ENCODE data around the gene TAOK2. TPM values are rescaled to one million over a fixed set of nuclear protein-coding genes. Genes with fewer than 3 reads are reported as not detected.

The TAOK2 gene
- total and polyA plus RNA-seq, 2 of the 13 experiments (the other 11 are each of a cell fraction or from before 2014, with no cell fraction given) = 17.4 to 43.2 TPM

- peak; percentile 66; the same call in 1 of the 2 replicates for TF ChIP-seq SNAI1 (CRISPR knock-in tag; IDR thresholded peaks at IDR 0.05; ENCODE audit: borderline replicate concordance)
- TF ChIP-seq CERS6 (CRISPR knock-in tag; IDR thresholded peaks at IDR 0.05) = peak; percentile 26; the same call in 1 of the 2 replicates
- TF ChIP-seq MXD4 (CRISPR knock-in tag; IDR thresholded peaks at IDR 0.05) = peak; percentile 61
- peak; percentile 61 for TF ChIP-seq IKZF4 (CRISPR knock-in tag; IDR thresholded peaks at IDR 0.05; ENCODE audit: borderline replicate concordance, low read depth, not compliant biosample characterization)
- TF ChIP-seq ASH2L (IDR thresholded peaks at IDR 0.05; ENCODE audit: insufficient read length, low read depth, low read length) = peak; percentile 66
- no peak for TF ChIP-seq ZNF629 (CRISPR knock-in tag; conservative IDR thresholded peaks at IDR 0.05)
- TF ChIP-seq ZBTB39 (CRISPR knock-in tag; IDR thresholded peaks at IDR 0.05) = no peak
- no peak for TF ChIP-seq POLR2AphosphoS2 (IDR thresholded peaks at IDR 0.05; ENCODE audit: low read depth, low read length)
- peak; percentile 93 for TF ChIP-seq TBX2 (CRISPR knock-in tag; IDR thresholded peaks at IDR 0.05; ENCODE audit: borderline replicate concordance)
- peak; percentile 46; the same call in 1 of the 2 replicates for TF ChIP-seq JUNB (CRISPR knock-in tag; IDR thresholded peaks at IDR 0.05; ENCODE audit: borderline replicate concordance)
- TF ChIP-seq ZMAT5 (CRISPR knock-in tag; IDR thresholded peaks at IDR 0.05; ENCODE audit: borderline replicate concordance, low read depth) = no peak
- 0 out of 2 replicates have a peak, but pooled peaks have one; percentile 33 for TF ChIP-seq ZSCAN29 (CRISPR knock-in tag; conservative IDR thresholded peaks at IDR 0.05)
- TF ChIP-seq TAF15 (IDR thresholded peaks at IDR 0.05; ENCODE audit: low read depth, low read length, poor library complexity, severe bottlenecking) = no peak
- no peak for TF ChIP-seq CBX5 (CRISPR knock-in tag; IDR thresholded peaks at IDR 0.05; ENCODE audit: borderline replicate concordance)
- peak; percentile 82 for TF ChIP-seq ZNF766 (CRISPR knock-in tag; IDR thresholded peaks at IDR 0.05; ENCODE audit: borderline replicate concordance)
- no peak; the same call in 1 of the 2 replicates for TF ChIP-seq ZNF784 (CRISPR knock-in tag; IDR thresholded peaks at IDR 0.05; ENCODE audit: borderline replicate concordance)
- no peak for TF ChIP-seq PHB2 (IDR thresholded peaks at IDR 0.05; ENCODE audit: partially characterized antibody)
- TF ChIP-seq ZNF546 (CRISPR knock-in tag; conservative IDR thresholded peaks at IDR 0.05) = peak; percentile 90; the same call in 1 of the 2 replicates
- TF ChIP-seq KDM1A (CRISPR knock-in tag; IDR thresholded peaks at IDR 0.05) = no peak
- no peak; the same call in 1 of the 2 replicates for TF ChIP-seq TIGD3 (CRISPR knock-in tag; IDR thresholded peaks at IDR 0.05; ENCODE audit: borderline replicate concordance)
- peak; percentile 82; the same call in 1 of the 2 replicates for TF ChIP-seq ZNF124 (CRISPR knock-in tag; IDR thresholded peaks at IDR 0.05)
Measured at GRCh38 chr16:29925781-29926710, 47.6 kb upstream of the TAOK2 start, which contains the start of gene KCTD13 (continued).

Data from HepG2 (cell line).